ENCODE measurements around the gene TTC34.

The TTC34 gene

GRCh38 chr1:2644591-2645101 is 156.8 kb downstream of the TTC34 start:
- Mint-ChIP-seq H3K4me3 (no peak overlapping the region), H3K9me3 (peaks cover 23% of the 10 kb centered on the region), H3K27me3 (ENCODE audit: low read depth) (no peaks in the 10 kb centered on the region), H3K36me3 (ENCODE audit: low read depth) (peaks cover 5% of the 10 kb centered on the region), H3K4me1 (ENCODE audit: low read depth) (peaks cover 3% of the 10 kb centered on the region), H3K27ac (no peak overlapping the region)

- Mint-ChIP-seq H3K27ac (no peak overlapping the region), H3K9me3 (peaks cover 23% of the 10 kb centered on the region), H3K4me3 (no peak overlapping the region), H3K4me1 (ENCODE audit: low read depth) (peaks cover 3% of the 10 kb centered on the region), H3K27me3 (ENCODE audit: low read depth) (no peaks in the 10 kb centered on the region), H3K36me3 (ENCODE audit: low read depth) (peaks cover 5% of the 10 kb centered on the region)
These were observed 157.3 kb downstream of the TTC34 start for GRCh38 chr1:2644171-2644570.

GRCh38 chr1:2643414-2644077 is 157.9 kb downstream of the TTC34 start:
- Mint-ChIP-seq H3K4me1 (ENCODE audit: low read depth) (peaks cover 3% of the 10 kb centered on the region), H3K4me3 (peak overlapping the region; percentile 65), H3K27me3 (ENCODE audit: low read depth) (no peaks in the 10 kb centered on the region), H3K36me3 (ENCODE audit: low read depth) (peaks cover 5% of the 10 kb centered on the region), H3K9me3 (peaks cover 23% of the 10 kb centered on the region), H3K27ac (peak overlapping the region; percentile 69)

- H3K4me3 Mint-ChIP-seq, result peak overlapping the region; percentile 92
- peaks cover 19% of the 10 kb centered on the region for H3K9me3 Mint-ChIP-seq
- H3K4me1 Mint-ChIP-seq (ENCODE audit: low read depth), result peaks cover 3% of the 10 kb centered on the region
- H3K27ac Mint-ChIP-seq, result peak overlapping the region; percentile 95
- peaks cover 5% of the 10 kb centered on the region for H3K36me3 Mint-ChIP-seq (ENCODE audit: low read depth)
- H3K27me3 Mint-ChIP-seq (ENCODE audit: low read depth), result no peaks in the 10 kb centered on the region
These were observed 158.7 kb downstream of the TTC34 start for GRCh38 chr1:2642560-2643413.

GRCh38 chr1:2642131-2642559 is 159.3 kb downstream of the TTC34 start:
- peaks cover 5% of the 10 kb centered on the region for H3K36me3 Mint-ChIP-seq (ENCODE audit: low read depth)
- H3K4me1 Mint-ChIP-seq (ENCODE audit: low read depth), result peaks cover 3% of the 10 kb centered on the region

GRCh38 chr1:2641381-2642130 is 159.9 kb downstream of the TTC34 start:
- Mint-ChIP-seq H3K4me1 (ENCODE audit: low read depth) (peaks cover 3% of the 10 kb centered on the region), H3K27ac (peak overlapping the region; percentile 95), H3K9me3 (peaks cover 20% of the 10 kb centered on the region), H3K4me3 (peak overlapping the region; percentile 92), H3K27me3 (ENCODE audit: low read depth) (peaks cover 5% of the 10 kb centered on the region), H3K36me3 (ENCODE audit: low read depth) (peaks cover 5% of the 10 kb centered on the region)

More at GRCh38 chr1:2642131-2642559, 159.3 kb downstream of the TTC34 start:
- Mint-ChIP-seq H3K4me3 (peak overlapping the region; percentile 92), H3K9me3 (peaks cover 20% of the 10 kb centered on the region), H3K27me3 (ENCODE audit: low read depth) (no peaks in the 10 kb centered on the region), H3K27ac (peak overlapping the region; percentile 95)

GRCh38 chr1:2640626-2641025 is 160.9 kb downstream of the TTC34 start:
- H3K27ac Mint-ChIP-seq, result no peak overlapping the region
- H3K4me1 Mint-ChIP-seq (ENCODE audit: low read depth), result peaks cover 3% of the 10 kb centered on the region
- peaks cover 20% of the 10 kb centered on the region for H3K9me3 Mint-ChIP-seq
- no peak overlapping the region for H3K4me3 Mint-ChIP-seq
- H3K27me3 Mint-ChIP-seq (ENCODE audit: low read depth), result peaks cover 5% of the 10 kb centered on the region
- peaks cover 5% of the 10 kb centered on the region for H3K36me3 Mint-ChIP-seq (ENCODE audit: low read depth)

GRCh38 chr1:2639607-2640521 is 161.6 kb downstream of the TTC34 start:
- Mint-ChIP-seq H3K4me1 (ENCODE audit: low read depth) (peaks cover 3% of the 10 kb centered on the region), H3K27ac (no peak overlapping the region), H3K4me3 (no peak overlapping the region), H3K27me3 (ENCODE audit: low read depth) (peaks cover 5% of the 10 kb centered on the region), H3K36me3 (ENCODE audit: low read depth) (peaks cover 5% of the 10 kb centered on the region), H3K9me3 (peaks cover 18% of the 10 kb centered on the region)

GRCh38 chr1:2639203-2639602 is 162.3 kb downstream of the TTC34 start:
- Mint-ChIP-seq H3K27ac (peak overlapping the region; percentile 9), H3K36me3 (ENCODE audit: low read depth) (peaks cover 5% of the 10 kb centered on the region), H3K27me3 (ENCODE audit: low read depth) (peaks cover 5% of the 10 kb centered on the region), H3K4me3 (no peak overlapping the region), H3K4me1 (ENCODE audit: low read depth) (peaks cover 3% of the 10 kb centered on the region), H3K9me3 (peaks cover 18% of the 10 kb centered on the region)

- peak overlapping the region; percentile 9 for H3K27ac Mint-ChIP-seq
- peaks cover 5% of the 10 kb centered on the region for H3K36me3 Mint-ChIP-seq (ENCODE audit: low read depth)
- no peak overlapping the region for H3K4me3 Mint-ChIP-seq
- peaks cover 18% of the 10 kb centered on the region for H3K9me3 Mint-ChIP-seq
- H3K27me3 Mint-ChIP-seq (ENCODE audit: low read depth), result peaks cover 5% of the 10 kb centered on the region
- peaks cover 3% of the 10 kb centered on the region for H3K4me1 Mint-ChIP-seq (ENCODE audit: low read depth)
These were observed 162.9 kb downstream of the TTC34 start for GRCh38 chr1:2638466-2639115.

GRCh38 chr1:2637442-2638145 is 163.9 kb downstream of the TTC34 start:
- no peak overlapping the region for H3K4me3 Mint-ChIP-seq
- H3K4me1 Mint-ChIP-seq (ENCODE audit: low read depth), result peaks cover 3% of the 10 kb centered on the region
- H3K36me3 Mint-ChIP-seq (ENCODE audit: low read depth), result peaks cover 5% of the 10 kb centered on the region
- peaks cover 5% of the 10 kb centered on the region for H3K27me3 Mint-ChIP-seq (ENCODE audit: low read depth)
- peaks cover 18% of the 10 kb centered on the region for H3K9me3 Mint-ChIP-seq
- H3K27ac Mint-ChIP-seq, result no peak overlapping the region

GRCh38 chr1:2636733-2637132 is 164.8 kb downstream of the TTC34 start:
- peaks cover 3% of the 10 kb centered on the region for H3K36me3 Mint-ChIP-seq (ENCODE audit: low read depth)
- no peak overlapping the region for H3K27ac Mint-ChIP-seq

More at GRCh38 chr1:2636733-2637132, 164.8 kb downstream of the TTC34 start:
- Mint-ChIP-seq H3K4me3 (no peak overlapping the region), H3K27me3 (ENCODE audit: low read depth) (peaks cover 9% of the 10 kb centered on the region), H3K9me3 (peaks cover 18% of the 10 kb centered on the region), H3K4me1 (ENCODE audit: low read depth) (no peaks in the 10 kb centered on the region)
